Mesothelial cell of epicardium (in vitro differentiated cells): ENCODE results near the gene FOXC1. TPM values are rescaled to one million over a fixed set of nuclear protein-coding genes. Genes with fewer than 3 reads are reported as not detected.

Source experiments
- DNase-seq, 2 experiments: peaks; one replicate each; pipeline ENCODE4 v3.0.0; 2021; ENCODE audit warnings: low spot score in 2 of 2; ENCODE audit not compliant: unreplicated experiment in 2 of 2
- H3K27ac Mint-ChIP-seq: 2 replicates; pipeline ENCODE4 v1.8.0; 2021; ENCODE audit warnings: mixed read lengths
- H3K27me3 Mint-ChIP-seq: 2 replicates; pipeline ENCODE4 v1.8.0; 2021; ENCODE audit warnings: low read depth, mixed read lengths
- H3K36me3 Mint-ChIP-seq: 2 replicates; pipeline ENCODE4 v1.8.0; 2021; ENCODE audit warnings: mixed read lengths
- H3K4me1 Mint-ChIP-seq: 2 replicates; pipeline ENCODE4 v1.8.0; 2021; ENCODE audit warnings: mixed read lengths
- H3K4me3 Mint-ChIP-seq: 2 replicates; pipeline ENCODE4 v1.8.0; 2021; ENCODE audit warnings: mild to moderate bottlenecking, moderate library complexity, mixed read lengths
- H3K9me3 Mint-ChIP-seq: 2 replicates; pipeline ENCODE4 v1.8.0; 2021; ENCODE audit warnings: mixed read lengths
- CTCF ChIP-seq: fragments of 200-600 bp; sonication (generic); IDR thresholded peaks from one replicate; pipeline ENCODE4 v1.5.0; 2021; ENCODE audit warnings: antibody characterized with exemption; ENCODE audit not compliant: unreplicated experiment
- total RNA-seq: library from RNA; stranded (reverse); gene quantifications from 3 replicates; pipeline ENCODE4 v1.2.1, GENCODE V29; 2021

Gene FOXC1
- total RNA-seq, 1 donor from 2014 or later: 50.5 TPM

- no peak for DNase-seq
- H3K4me3 Mint-ChIP-seq: peak overlapping the region; percentile 95
- peaks cover 38% of the 10 kb centered on the region for H3K4me1 Mint-ChIP-seq
- peaks cover 10% of the 10 kb centered on the region for H3K36me3 Mint-ChIP-seq
- peak overlapping the region; percentile 96 for H3K27ac Mint-ChIP-seq
- H3K27me3 Mint-ChIP-seq: peaks cover 52% of the 10 kb centered on the region
- H3K9me3 Mint-ChIP-seq: no peaks in the 10 kb centered on the region
- no peak for TF ChIP-seq CTCF
These were observed 2.7 kb downstream of the FOXC1 start for GRCh38 chr6:1612299-1612973.

GRCh38 chr6:1612974-1613306, 3.2 kb downstream of the FOXC1 start:
- H3K4me1 Mint-ChIP-seq: peaks cover 38% of the 10 kb centered on the region
- peak overlapping the region; percentile 95 for H3K4me3 Mint-ChIP-seq
- H3K27me3 Mint-ChIP-seq: peaks cover 52% of the 10 kb centered on the region
- peaks cover 10% of the 10 kb centered on the region for H3K36me3 Mint-ChIP-seq
- peak overlapping the region; percentile 96 for H3K27ac Mint-ChIP-seq
- no peaks in the 10 kb centered on the region for H3K9me3 Mint-ChIP-seq
- no peak for DNase-seq
- no peak for TF ChIP-seq CTCF

DNA sequence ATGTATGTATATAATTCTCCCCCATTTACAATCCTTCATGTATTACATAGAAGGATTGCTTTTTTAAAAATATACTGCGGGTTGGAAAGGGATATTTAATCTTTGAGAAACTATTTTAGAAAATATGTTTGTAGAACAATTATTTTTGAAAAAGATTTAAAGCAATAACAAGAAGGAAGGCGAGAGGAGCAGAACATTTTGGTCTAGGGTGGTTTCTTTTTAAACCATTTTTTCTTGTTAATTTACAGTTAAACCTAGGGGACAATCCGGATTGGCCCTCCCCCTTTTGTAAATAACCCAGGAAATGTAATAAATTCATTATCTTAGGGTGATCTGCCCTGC, 3.6 kb downstream of the FOXC1 start:
- H3K27me3 Mint-ChIP-seq: peaks cover 52% of the 10 kb centered on the region
- H3K27ac Mint-ChIP-seq: peak overlapping the region; percentile 96
- DNase-seq: no peak

DNA sequence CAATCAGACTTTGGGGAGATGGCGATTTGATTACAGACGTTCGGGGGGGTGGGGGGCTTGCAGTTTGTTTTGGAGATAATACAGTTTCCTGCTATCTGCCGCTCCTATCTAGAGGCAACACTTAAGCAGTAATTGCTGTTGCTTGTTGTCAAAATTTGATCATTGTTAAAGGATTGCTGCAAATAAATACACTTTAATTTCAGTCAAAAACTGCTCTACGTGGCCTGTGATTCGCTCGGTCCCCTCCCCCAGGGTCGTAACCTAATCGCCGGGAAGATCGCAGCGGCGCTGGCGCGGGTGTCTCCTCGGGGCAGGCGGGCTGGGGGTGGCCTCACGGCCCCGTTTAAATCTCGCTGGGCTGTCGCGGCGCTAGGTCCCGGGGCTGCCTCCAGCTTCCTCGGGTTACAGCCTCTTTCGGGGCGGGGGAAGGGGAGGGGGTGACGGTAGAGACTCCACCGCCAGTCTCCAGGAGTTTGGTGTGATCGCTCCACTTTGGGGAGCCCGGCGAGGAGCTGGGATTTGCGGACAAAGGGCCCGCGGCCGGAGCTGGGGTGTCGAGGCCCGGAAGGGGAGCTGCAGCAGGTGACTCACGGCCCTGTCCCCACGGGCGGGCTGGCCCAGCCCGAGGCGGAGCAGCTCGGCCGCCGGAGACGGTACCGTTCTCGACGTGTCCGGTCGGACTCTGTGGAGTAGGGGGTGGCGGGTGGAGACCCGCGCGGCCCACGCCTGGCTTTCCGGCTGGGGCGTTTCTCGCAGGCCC, 4.2 kb downstream of the FOXC1 start:
- H3K27me3 Mint-ChIP-seq: peaks cover 52% of the 10 kb centered on the region
- H3K27ac Mint-ChIP-seq: peak overlapping the region; percentile 96
- peaks cover 10% of the 10 kb centered on the region for H3K36me3 Mint-ChIP-seq
- TF ChIP-seq CTCF: no peak
- H3K4me1 Mint-ChIP-seq: peaks cover 39% of the 10 kb centered on the region
- H3K9me3 Mint-ChIP-seq: no peaks in the 10 kb centered on the region
- peak overlapping the region; percentile 95 for H3K4me3 Mint-ChIP-seq
- no peak for DNase-seq

More for the DNA sequence above, 3.6 kb downstream of the FOXC1 start:
- peak overlapping the region; percentile 95 for H3K4me3 Mint-ChIP-seq
- no peaks in the 10 kb centered on the region for H3K9me3 Mint-ChIP-seq
- no peak for TF ChIP-seq CTCF
- peaks cover 10% of the 10 kb centered on the region for H3K36me3 Mint-ChIP-seq
- H3K4me1 Mint-ChIP-seq: peaks cover 38% of the 10 kb centered on the region

DNA sequence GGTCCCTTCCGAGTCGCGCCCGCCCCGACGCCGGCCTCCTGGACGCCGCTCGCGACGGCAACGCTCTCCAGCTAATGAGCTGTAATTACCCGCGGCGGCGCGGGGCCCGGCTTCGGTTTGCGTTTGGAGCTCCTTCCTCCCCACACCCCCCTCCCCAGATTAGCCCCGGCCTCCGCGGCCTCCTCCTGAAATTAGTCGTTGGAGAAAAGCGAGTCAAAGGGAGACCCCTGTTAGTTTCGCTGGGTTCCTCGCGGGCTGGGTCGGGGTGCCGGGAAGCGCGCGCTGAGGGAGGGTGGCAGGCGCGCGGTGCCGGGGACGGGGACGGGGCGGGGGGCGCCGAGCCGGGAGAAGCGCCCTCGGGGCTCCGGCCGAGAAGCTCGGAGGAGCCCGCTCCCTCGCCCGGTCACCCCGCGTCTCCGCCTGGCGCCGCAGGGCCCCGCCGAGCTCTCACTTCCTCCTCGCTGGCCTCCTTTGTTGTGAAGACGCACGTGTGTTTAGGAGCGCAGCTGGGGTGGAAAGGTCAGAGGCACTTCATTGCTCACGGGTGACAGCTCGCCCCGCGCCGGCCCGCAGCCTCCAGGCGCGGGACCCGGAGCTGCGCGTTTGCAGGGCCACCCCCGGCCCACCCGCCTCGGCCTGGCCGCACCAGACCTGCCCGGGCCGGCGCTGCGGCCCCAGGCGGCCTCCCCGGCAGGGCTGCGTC, 4.9 kb downstream of the FOXC1 start:
- peak overlapping the region; percentile 95 for H3K4me3 Mint-ChIP-seq
- no peak for DNase-seq

More for the DNA sequence above, 4.9 kb downstream of the FOXC1 start:
- peaks cover 45% of the 10 kb centered on the region for H3K4me1 Mint-ChIP-seq
- TF ChIP-seq CTCF: no peak
- peaks cover 52% of the 10 kb centered on the region for H3K27me3 Mint-ChIP-seq
- no peaks in the 10 kb centered on the region for H3K9me3 Mint-ChIP-seq
- peaks cover 10% of the 10 kb centered on the region for H3K36me3 Mint-ChIP-seq
- H3K27ac Mint-ChIP-seq: no peak overlapping the region
